K562 (cell line): ENCODE data around the gene OBSCN. TPM values are rescaled to one million over a fixed set of nuclear protein-coding genes. Genes with fewer than 3 reads are reported as not detected.

ENCODE experiments used
- ATAC-seq: fragments of 200-7000 bp; cut with Tn5 transposase; 3 replicates; pipeline ENCODE4 v1.9.1; 2020; ENCODE audit warnings: moderate library complexity
- BruUV-seq: library from RNA; stranded (reverse); fragments of 400-500 nt; replicated peaks from 2 replicates; lab custom pipeline; 2021; lab: Mats Ljungman, UMichigan
- CTCF ChIA-PET: fragments of 300-600 bp; formaldehyde crosslinking; extraction: SDS; loops from one replicate; lab custom pipeline; 2021; ENCODE audit warnings: low intra/inter-chr PET ratio; lab: Yijun Ruan, JAX
- POLR2A ChIA-PET: fragments of 300-600, 350-650 bp; sonication (Branson Sonifier 250); formaldehyde crosslinking; extraction: SDS; loops from one replicate; lab custom pipeline; 2021; ENCODE audit warnings: antibody characterized with exemption, inconsistent platforms; lab: Yijun Ruan, JAX
- DNase-seq, 4 experiments: peaks; one replicate each; pipeline versions ENCODE4 v3.0.0 to v3.0.0-alpha.2; 2011 to 2018; ENCODE audit warnings: low spot score in 3 of 4, mixed read lengths in 3 of 4; ENCODE audit errors: extremely low read depth in 1 of 4
- FAIRE-seq: peaks from 2 replicates; lab custom pipeline; 2011; peaks lifted over from hg19 to GRCh38; lab: Jason Lieb, UNC
- H2AFZ ChIP-seq: 2 replicates; pipeline ENCODE4 v1.6.0; 2011; ENCODE audit warnings: low read depth, low read length, control low read depth, inconsistent platforms
- H3K27ac ChIP-seq: fragments of 200-600 bp; 3 replicates; pipeline ENCODE4 v1.8.0; 2011; ENCODE audit warnings: low read depth, mild to moderate bottlenecking, control low read depth, inconsistent platforms, low read length, moderate library complexity, mixed read lengths; ENCODE audit errors: extremely low read depth
- H3K27me3 ChIP-seq, 2 experiments: fragments of 300-600 bp in 1 of 2; 2 replicates in 1 of 2; 3 replicates in 1 of 2; pipeline versions ENCODE4 v1.6.0 to v1.8.0; 2011; ENCODE audit warnings: inconsistent platforms in 2 of 2, low read length in 2 of 2, mild to moderate bottlenecking in 1 of 2, mixed read lengths in 1 of 2, moderate library complexity in 1 of 2; ENCODE audit not compliant: control insufficient read depth in 2 of 2, insufficient read depth in 2 of 2
- H3K36me3 ChIP-seq: fragments of 300-600 bp; 3 replicates; pipeline ENCODE4 v1.8.0; 2011; ENCODE audit warnings: mild to moderate bottlenecking, low read length, inconsistent platforms; ENCODE audit not compliant: control insufficient read depth, insufficient read depth
- H3K4me1 ChIP-seq, 2 experiments: fragments of 200-600 bp in 1 of 2; replicated peaks in 1 of 2; 2 replicates in 1 of 2; 3 replicates in 1 of 2; pipeline versions ENCODE4 v1.5.1 to v1.8.0; 2011; ENCODE audit warnings: inconsistent platforms in 2 of 2, low read length in 2 of 2, mild to moderate bottlenecking in 1 of 2, mixed read lengths in 1 of 2, moderate library complexity in 1 of 2; ENCODE audit not compliant: control insufficient read depth in 2 of 2, insufficient read depth in 2 of 2
- H3K4me2 ChIP-seq: 2 replicates; pipeline ENCODE4 v1.6.1; 2011; ENCODE audit warnings: low read length, control low read depth, inconsistent platforms, mixed read lengths; ENCODE audit not compliant: insufficient read depth
- H3K4me3 ChIP-seq: fragments of 200-600 bp; sonication (generic), shearing (Covaris generic); 2 replicates; pipeline ENCODE4 v1.5.1; 2016; ENCODE audit warnings: control low read depth, inconsistent platforms
- H3K79me2 ChIP-seq: fragments of 200-600 bp; 3 replicates; pipeline ENCODE4 v1.8.0; 2011; ENCODE audit warnings: low read length, inconsistent platforms; ENCODE audit not compliant: control insufficient read depth, insufficient read depth
- H3K9ac ChIP-seq, 2 experiments: 2 replicates each; pipeline versions ENCODE4 v1.6.0 to v1.6.1; 2011; ENCODE audit warnings: low read depth in 2 of 2, low read length in 2 of 2, control low read depth in 1 of 2, inconsistent platforms in 1 of 2, mild to moderate bottlenecking in 1 of 2, mixed read lengths in 1 of 2; ENCODE audit not compliant: insufficient read depth in 1 of 2
- H3K9me1 ChIP-seq: one replicate; pipeline ENCODE4 v1.6.0; 2011; ENCODE audit warnings: inconsistent platforms, mild to moderate bottlenecking, low read length, moderate library complexity; ENCODE audit not compliant: control insufficient read depth, insufficient read depth
- H3K9me3 ChIP-seq: replicated peaks from 2 replicates; pipeline ENCODE4 v1.5.1; 2011; ENCODE audit warnings: low read depth, low read length, inconsistent platforms; ENCODE audit not compliant: control insufficient read depth, insufficient read depth
- H4K20me1 ChIP-seq: replicated peaks from 2 replicates; pipeline ENCODE4 v1.6.1; 2011; ENCODE audit warnings: low read length, inconsistent platforms, mixed read lengths; ENCODE audit not compliant: control insufficient read depth, insufficient read depth
- C11orf30 ChIP-seq: fragments of 450-650 bp; IDR thresholded peaks from 2 replicates; pipeline ENCODE4 v1.6.1; 2016; ENCODE audit warnings: low read depth, mild to moderate bottlenecking
- DACH1 ChIP-seq: fragments of 450-650 bp; IDR thresholded peaks from 2 replicates; pipeline ENCODE4 v1.6.1; 2018; ENCODE audit not compliant: partially characterized antibody
- MBD1 ChIP-seq: fragments of 250-450 bp; sonication (Bioruptor Pico); IDR thresholded peaks from 2 replicates; pipeline ENCODE4 v1.8.0; 2022; ENCODE audit warnings: inconsistent platforms
- POLR2G ChIP-seq: fragments of 200-400 bp; formaldehyde crosslinking; IDR thresholded peaks from 2 replicates; pipeline ENCODE4 v1.6.1; 2017; ENCODE audit warnings: low read depth, mild to moderate bottlenecking, antibody characterized with exemption, low read length, moderate library complexity
- PTTG1 ChIP-seq: fragments of 450-650 bp; IDR thresholded peaks from 2 replicates; pipeline ENCODE4 v1.6.1; 2016; ENCODE audit warnings: low read depth, mild to moderate bottlenecking, missing genetic modification characterization, missing compliant biosample characterization
- RBFOX2 ChIP-seq: fragments of 200-400 bp; formaldehyde crosslinking; IDR thresholded peaks from 2 replicates; pipeline ENCODE4 v1.6.1; 2017; ENCODE audit warnings: low read depth, mild to moderate bottlenecking, low read length, moderate library complexity
- WGBS: fragments of 100-300 bp; shearing (Covaris generic); methylation state at CpG from one replicate; pipeline ENCODE4 v1.1.6; 2016; ENCODE audit warnings: low coverage, mixed read lengths; ENCODE audit not compliant: insufficient coverage; ENCODE audit errors: missing lambda C conversion rate; 5-methylcytosine and 5-hydroxymethylcytosine counted together
- in situ Hi-C: fragments of 300-500 bp; cut with MboI; formaldehyde crosslinking; loops from 4 replicates; pipeline ENCODE4 v1.15.0; 2018; ENCODE audit warnings: inconsistent platforms, mixed read lengths
- intact Hi-C: fragments of 100-400 bp; cut with micrococcal nuclease; formaldehyde crosslinking; loops from 2 replicates; pipeline ENCODE4 v1.14.2; 2022
- polyA plus RNA-seq, 8 experiments: library from polyadenylated mRNA; depleted of rRNA in 4 of 8; stranded (reverse) in 5 of 8; unstranded in 3 of 8; fragments of >200 nt; fragmentation: Nextera tagmentation in 2 of 8; fragmentation: Illumina TruSeq in 1 of 8; extraction: Ambion mirVana in 2 of 8; extraction: Trizol in 1 of 8; gene quantifications; 2 replicates each; pipeline versions ENCODE4 v1.2.1 to v1.2.3, GENCODE V29; 2011 to 2014; ENCODE audit warnings: inconsistent platforms in 1 of 8, missing spikeins in 1 of 8
- total RNA-seq, 7 experiments: library from RNA; depleted of rRNA in 6 of 7; stranded (reverse); fragments of >200 nt in 6 of 7; fragmentation: Illumina TruSeq in 2 of 7; extraction: Trizol in 2 of 7; gene quantifications; 2 replicates each; pipeline versions ENCODE4 v1.2.1 to v1.2.3, GENCODE V29; 2011 to 2021; ENCODE audit warnings: low replicate concordance in 1 of 7

The OBSCN gene
- total and polyA plus RNA-seq, 9 of the 15 experiments (the other 6 are each of a cell fraction or from before 2014, with no cell fraction given) = 0.18 to 19.7 (median 3.6) TPM

GRCh38 chr1:228272331-228272791 lies 64.5 kb downstream of the OBSCN start:
- no peak for ATAC-seq
- Histone ChIP-seq H3K27me3 (no peaks in the 10 kb centered on the region), H3K4me3 (no peak overlapping the region), H3K4me2 (no peak overlapping the region), H4K20me1 (no peaks in the 10 kb centered on the region), H3K9me3 (no peaks in the 10 kb centered on the region), H3K27ac (no peak overlapping the region), H2AFZ (no peak overlapping the region), H3K79me2 (peaks cover 2% of the 10 kb centered on the region; the same call in 1 of the 3 replicates), H3K4me1 (peaks cover 7 to 67% of the 10 kb centered on the region in 2 experiments; a peak in 4 of 5 replicates), H3K36me3 (peaks cover 7% of the 10 kb centered on the region; the same call in 1 of the 3 replicates), H3K9ac (no peak overlapping the region), H3K9me1 (peaks cover 6% of the 10 kb centered on the region)
- ChIA-PET CTCF (no interaction called here), POLR2A (interaction anchor here (0.6 kb wide), 1 partner anchor 207 kb away, joined by 3 read pairs; no protein-coding TSS in a partner anchor)
- TF ChIP-seq PTTG1 (no peak), RBFOX2 (0 out of 2 replicates have a peak, but pooled peaks have one; percentile 24)
- in situ Hi-C loops = no loop called here
- intact Hi-C loops = no loop called here
- DNase-seq = no peak
- 33% methylated on average over 7 of the region's 7 CpGs for WGBS
- no TSS peak for BruUV-seq
- no peak for FAIRE-seq

GRCh38 chr1:228272831-228273571 lies 65.2 kb downstream of the OBSCN start:
- 84% methylated on average over 19 of the region's 22 CpGs for WGBS
- H3K79me2 ChIP-seq = peaks cover 2% of the 10 kb centered on the region; the same call in 1 of the 3 replicates
- H3K27ac ChIP-seq = no peak overlapping the region
- TF ChIP-seq DACH1 = no peak
- TF ChIP-seq POLR2G = peak; percentile 6
- no peak for TF ChIP-seq C11orf30
- no peak for TF ChIP-seq MBD1 (CRISPR knock-in tag)
- in situ Hi-C loops (no loop called here), intact Hi-C loops (no loop called here)
- H3K36me3 ChIP-seq = peaks cover 7% of the 10 kb centered on the region; the same call in 1 of the 3 replicates
- ChIA-PET POLR2A (interaction anchor here (0.6 to 0.9 kb wide), 2 partner anchors 65 to 99 kb away, joined by 3 to 4 read pairs; no protein-coding TSS in a partner anchor), CTCF (no interaction called here)
- BruUV-seq = no TSS peak
- no peak overlapping the region for H3K4me2 ChIP-seq
- H4K20me1 ChIP-seq = no peaks in the 10 kb centered on the region
- H3K9ac ChIP-seq = no peak overlapping the region
- peaks cover 6% of the 10 kb centered on the region for H3K9me1 ChIP-seq
- DNase-seq = no peak
- peaks cover 5 to 68% of the 10 kb centered on the region in 2 experiments; a peak in 4 of 5 replicates for H3K4me1 ChIP-seq
- ATAC-seq = no peak
- no peak for FAIRE-seq
- H3K9me3 ChIP-seq = no peaks in the 10 kb centered on the region
- no peaks in the 10 kb centered on the region for H3K27me3 ChIP-seq
- H2AFZ ChIP-seq = no peak overlapping the region
- H3K4me3 ChIP-seq = no peak overlapping the region
